CD8-positive, alpha-beta memory T cell (primary cell): ENCODE data around the gene UBE2QL1. TPM values are rescaled to one million over a fixed set of nuclear protein-coding genes. Genes with fewer than 3 reads are reported as not detected.

ENCODE experiments used
- CTCF ChIA-PET: fragments of 350-600 bp; sonication (Branson Sonifier 250); formaldehyde crosslinking; loops from one replicate; lab custom pipeline; 2021; ENCODE audit warnings: antibody characterized with exemption; lab: Charles Lee
- POLR2A ChIA-PET: fragments of 350-600 bp; sonication (Branson Sonifier 250); formaldehyde crosslinking; loops from one replicate; lab custom pipeline; 2021; ENCODE audit warnings: antibody characterized with exemption; lab: Charles Lee
- DNase-seq, 5 donors: peaks; one replicate each; pipeline versions ENCODE4 v3.0.0 to v3.0.0-alpha.2; 2020 to 2022; ENCODE audit warnings: mixed read lengths in 1 of 5
- H3K27ac ChIP-seq: one replicate; pipeline ENCODE4 v1.7.0; 2013; ENCODE audit warnings: low read depth, mild to moderate bottlenecking, low read length, moderate library complexity
- H3K27me3 ChIP-seq: 2 replicates; pipeline ENCODE4 v1.7.0; 2013; ENCODE audit warnings: low read length, mild to moderate bottlenecking; ENCODE audit not compliant: insufficient read depth, poor library complexity, severe bottlenecking
- H3K36me3 ChIP-seq: 2 replicates; pipeline ENCODE4 v1.7.0; 2013; ENCODE audit warnings: mild to moderate bottlenecking, low read length, moderate library complexity; ENCODE audit not compliant: insufficient read depth
- H3K4me1 ChIP-seq: 2 replicates; pipeline ENCODE4 v1.7.0; 2013; ENCODE audit warnings: mild to moderate bottlenecking, low read length, moderate library complexity; ENCODE audit not compliant: insufficient read depth
- H3K4me3 ChIP-seq: 2 replicates; pipeline ENCODE4 v1.7.0; 2013; ENCODE audit warnings: mild to moderate bottlenecking, low read length
- H3K9me3 ChIP-seq: 2 replicates; pipeline ENCODE4 v1.7.0; 2013; ENCODE audit warnings: mild to moderate bottlenecking, low read length
- H3K27ac Mint-ChIP-seq, 8 donors: one replicate each; pipeline ENCODE4 v1.8.0; 2020 to 2021; ENCODE audit warnings: mixed read lengths in 8 of 8, mild to moderate bottlenecking in 6 of 8, inconsistent platforms in 3 of 8, moderate library complexity in 3 of 8
- H3K27me3 Mint-ChIP-seq, 2 donors: one replicate each; pipeline ENCODE4 v1.8.0; 2020 to 2021; ENCODE audit warnings: mixed read lengths in 2 of 2, mild to moderate bottlenecking in 1 of 2, moderate library complexity in 1 of 2
- H3K36me3 Mint-ChIP-seq, 3 donors: one replicate each; pipeline ENCODE4 v1.8.0; 2020 to 2021; ENCODE audit warnings: mixed read lengths in 3 of 3, inconsistent platforms in 1 of 3, mild to moderate bottlenecking in 1 of 3
- H3K4me1 Mint-ChIP-seq, 3 donors: one replicate each; pipeline ENCODE4 v1.8.0; 2020 to 2021; ENCODE audit warnings: mixed read lengths in 3 of 3, inconsistent platforms in 1 of 3, mild to moderate bottlenecking in 1 of 3
- H3K4me3 Mint-ChIP-seq, 7 donors: one replicate each; pipeline ENCODE4 v1.8.0; 2020 to 2021; ENCODE audit warnings: mixed read lengths in 7 of 7, mild to moderate bottlenecking in 6 of 7, moderate library complexity in 4 of 7, inconsistent platforms in 2 of 7
- H3K9me3 Mint-ChIP-seq, 5 donors: one replicate each; pipeline ENCODE4 v1.8.0; 2020 to 2022; ENCODE audit warnings: mixed read lengths in 5 of 5, mild to moderate bottlenecking in 3 of 5, moderate library complexity in 2 of 5, inconsistent platforms in 1 of 5
- polyA plus RNA-seq: library from polyadenylated mRNA; unstranded; fragments of 300-500 nt; fragmentation: Illumina TruSeq; gene quantifications from one replicate; pipeline ENCODE4 v1.2.3, GENCODE V29; 2021
- total RNA-seq, 2 experiments: library from RNA; stranded (reverse); gene quantifications; one replicate each; pipeline ENCODE4 v1.2.3, GENCODE V29; 2021

The UBE2QL1 gene
- total and polyA plus RNA-seq, 3 experiments from 2014 or later: not detected

DNA sequence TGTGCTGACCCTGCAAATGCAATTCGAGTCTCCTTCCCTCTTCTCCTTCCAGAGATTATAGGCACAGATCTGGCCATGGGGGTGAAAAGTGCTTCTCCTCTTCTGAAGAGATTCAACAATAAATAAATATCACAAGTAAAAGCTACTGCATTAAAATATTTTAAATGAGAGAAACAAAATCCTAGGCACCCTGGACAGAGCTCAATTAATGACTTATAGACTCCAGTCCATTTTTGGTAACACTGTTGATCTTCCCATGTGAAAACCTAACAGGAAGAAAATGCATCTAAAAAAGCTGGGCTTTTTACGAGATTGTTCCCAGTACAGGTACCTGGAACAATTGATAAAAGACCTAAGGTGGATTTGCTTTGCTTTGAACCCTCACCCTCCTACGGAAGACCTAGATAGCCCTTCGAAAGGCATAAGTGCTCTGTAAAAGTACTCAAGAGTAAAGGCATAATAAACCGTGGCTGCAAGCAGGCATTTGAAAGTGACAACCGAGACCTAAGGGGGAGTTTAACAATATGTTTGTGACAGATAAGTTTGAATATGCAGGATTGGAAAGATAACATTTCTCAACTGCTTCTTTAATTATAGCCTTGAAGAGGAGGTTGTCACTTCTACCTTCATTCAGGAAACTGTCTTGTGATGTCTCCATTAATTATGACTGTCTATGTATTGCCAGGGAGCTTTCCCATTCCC, 41.0 kb upstream of the UBE2QL1 start:
- Mint-ChIP-seq H3K27me3 (peaks cover 19 to 39% of the 10 kb centered on the region in 2 donors), H3K9me3 (peaks cover 0 to 2% (median 0%) of the 10 kb centered on the region in 5 donors), H3K4me3 (no peak overlapping the region), H3K4me1 (no peaks in the 10 kb centered on the region), H3K27ac (peak overlapping the region in 1 of 8 donors; percentile 14), H3K36me3 (peaks cover 0 to 3% (median 0%) of the 10 kb centered on the region in 3 donors)
- no peaks in the 10 kb centered on the region for H3K9me3 ChIP-seq
- no peaks in the 10 kb centered on the region for H3K4me1 ChIP-seq
- DNase-seq: no peak
- CTCF ChIA-PET: no interaction called here
- POLR2A ChIA-PET: no interaction called here
- H3K36me3 ChIP-seq: no peaks in the 10 kb centered on the region
- H3K27ac ChIP-seq: no peak overlapping the region
- H3K27me3 ChIP-seq: no peaks in the 10 kb centered on the region
- no peak overlapping the region for H3K4me3 ChIP-seq

DNA sequence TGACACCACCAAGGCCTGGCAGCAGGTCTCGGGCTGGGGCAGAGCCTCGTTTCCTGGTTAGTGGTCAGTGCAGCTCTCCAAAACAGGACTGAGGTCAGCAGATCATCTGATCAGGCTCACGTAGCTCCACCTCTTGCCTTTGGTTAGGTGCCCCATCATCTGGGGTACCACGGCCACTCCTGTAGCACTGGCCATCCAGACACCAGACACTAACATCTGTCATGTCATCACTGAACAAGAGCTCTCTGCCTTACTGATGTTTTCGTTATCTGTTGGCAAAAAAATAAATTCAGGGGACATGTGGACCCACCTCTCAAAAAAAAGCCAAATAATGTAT, 40.4 kb upstream of the UBE2QL1 start:
- H3K27me3 Mint-ChIP-seq: peaks cover 19 to 34% of the 10 kb centered on the region in 2 donors
- POLR2A ChIA-PET: no interaction called here
- DNase-seq: no peak

DNA sequence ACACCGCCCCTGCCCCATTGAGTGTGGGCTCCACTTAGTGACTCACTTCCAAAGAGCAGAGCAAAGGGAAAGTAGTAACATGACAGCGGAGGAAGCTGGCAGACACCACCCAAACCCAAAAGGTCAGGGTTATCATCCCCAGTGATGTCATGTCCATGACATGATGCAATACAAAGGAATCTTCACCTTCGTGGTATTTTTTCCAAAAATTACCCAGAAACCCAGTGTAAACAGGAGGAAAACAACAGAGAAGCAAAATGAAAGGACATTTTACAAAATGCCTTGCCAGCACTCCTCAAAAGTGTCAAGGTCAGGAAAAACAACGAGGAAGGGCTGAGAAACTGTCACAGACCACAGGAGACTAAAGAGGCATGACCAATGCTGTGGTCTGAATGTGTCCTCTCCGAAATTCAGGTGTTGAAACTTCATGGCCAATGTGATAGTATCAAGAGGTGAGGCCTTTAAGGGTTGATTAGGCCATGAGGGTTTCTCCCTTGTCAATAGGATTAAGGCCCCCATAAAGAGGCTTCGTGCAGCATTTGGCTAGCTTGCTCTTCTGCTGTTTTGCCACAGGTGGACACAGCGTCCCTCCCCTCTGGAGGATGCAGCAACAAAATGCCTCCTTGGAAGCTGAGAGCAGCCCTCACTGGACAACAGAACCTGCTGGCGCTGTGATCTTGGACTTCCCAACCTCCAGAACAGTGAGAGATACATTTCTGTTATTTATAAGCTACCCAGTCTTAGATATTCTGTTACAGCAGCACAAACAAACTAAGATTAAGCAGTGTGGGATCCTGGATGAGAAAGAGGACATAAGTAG, 39.8 kb upstream of the UBE2QL1 start:
- CTCF ChIA-PET: no interaction called here
- no peaks in the 10 kb centered on the region for H3K4me1 Mint-ChIP-seq
- no peaks in the 10 kb centered on the region for H3K4me1 ChIP-seq
- no peak for DNase-seq
- H3K9me3 Mint-ChIP-seq: peaks cover 0 to 2% (median 0%) of the 10 kb centered on the region in 5 donors
- peaks cover 19 to 28% of the 10 kb centered on the region in 2 donors for H3K27me3 Mint-ChIP-seq
- no peak overlapping the region for H3K27ac ChIP-seq
- H3K9me3 ChIP-seq: no peaks in the 10 kb centered on the region
- no peak overlapping the region for H3K4me3 ChIP-seq
- no peaks in the 10 kb centered on the region for H3K36me3 ChIP-seq
- POLR2A ChIA-PET: no interaction called here
- H3K4me3 Mint-ChIP-seq: no peak overlapping the region
- H3K36me3 Mint-ChIP-seq: peaks cover 0 to 3% (median 0%) of the 10 kb centered on the region in 3 donors
- no peaks in the 10 kb centered on the region for H3K27me3 ChIP-seq
- H3K27ac Mint-ChIP-seq: no peak overlapping the region

More for the DNA sequence above, 40.4 kb upstream of the UBE2QL1 start:
- Histone ChIP-seq H3K36me3 (no peaks in the 10 kb centered on the region), H3K4me3 (no peak overlapping the region), H3K27me3 (no peaks in the 10 kb centered on the region), H3K4me1 (no peaks in the 10 kb centered on the region), H3K9me3 (no peaks in the 10 kb centered on the region), H3K27ac (no peak overlapping the region)
- Mint-ChIP-seq H3K9me3 (peaks cover 0 to 2% (median 0%) of the 10 kb centered on the region in 5 donors), H3K4me3 (no peak overlapping the region), H3K4me1 (no peaks in the 10 kb centered on the region), H3K36me3 (peaks cover 0 to 3% (median 0%) of the 10 kb centered on the region in 3 donors), H3K27ac (peak overlapping the region in 1 of 8 donors; percentile 14)
- CTCF ChIA-PET: no interaction called here

DNA sequence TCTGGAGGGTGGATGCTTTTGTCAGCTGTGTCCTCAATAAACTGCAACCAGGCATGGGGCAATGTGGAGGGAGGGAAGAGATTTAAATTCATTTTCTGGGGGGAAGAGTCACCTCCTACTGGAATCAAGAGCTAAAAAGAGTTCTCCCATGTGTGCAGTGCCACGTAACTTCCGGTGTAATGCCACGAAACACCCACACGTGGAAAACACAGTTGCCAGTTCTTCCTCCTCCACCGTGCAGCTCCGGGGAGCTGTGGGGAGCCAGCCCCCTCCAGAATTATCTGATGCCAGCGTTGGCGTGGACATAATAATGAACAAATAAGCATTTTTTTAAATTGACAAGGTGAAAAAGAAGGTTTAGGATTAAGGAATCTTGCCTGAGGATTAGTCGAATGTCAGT, 38.2 kb upstream of the UBE2QL1 start:
- ChIA-PET CTCF (no interaction called here), POLR2A (no interaction called here)
- Mint-ChIP-seq H3K4me1 (no peaks in the 10 kb centered on the region), H3K27ac (peak overlapping the region in 1 of 8 donors; percentile 24), H3K36me3 (peaks cover 0 to 3% (median 0%) of the 10 kb centered on the region in 3 donors), H3K4me3 (no peak overlapping the region), H3K9me3 (peaks cover 0 to 2% (median 0%) of the 10 kb centered on the region in 5 donors), H3K27me3 (peaks cover 16 to 25% of the 10 kb centered on the region in 2 donors)
- no peaks in the 10 kb centered on the region for H3K27me3 ChIP-seq
- H3K9me3 ChIP-seq: no peaks in the 10 kb centered on the region
- no peak for DNase-seq
- no peaks in the 10 kb centered on the region for H3K36me3 ChIP-seq
- H3K4me3 ChIP-seq: no peak overlapping the region
- no peaks in the 10 kb centered on the region for H3K4me1 ChIP-seq
- H3K27ac ChIP-seq: no peak overlapping the region

DNA sequence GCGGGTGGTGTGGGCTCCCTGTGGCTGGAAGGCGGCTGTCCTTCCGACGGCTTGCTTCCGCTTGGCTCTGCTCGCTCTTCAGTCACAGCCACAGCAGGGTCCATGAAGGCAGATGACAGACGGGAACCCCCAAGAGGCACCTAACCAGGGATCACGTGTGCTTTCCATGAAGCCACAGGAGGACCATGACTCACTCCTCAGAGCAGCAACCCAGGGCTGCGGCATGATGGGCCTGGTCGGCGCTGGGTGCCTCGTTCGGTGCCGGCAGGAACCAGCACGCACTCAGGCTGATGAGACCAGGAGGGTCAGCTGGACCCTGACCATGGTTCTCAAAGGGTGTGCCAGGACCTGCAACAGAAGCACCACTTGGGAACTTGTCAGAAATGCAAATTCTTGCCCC, 37.5 kb upstream of the UBE2QL1 start:
- H3K4me3 Mint-ChIP-seq: no peak overlapping the region
- no peak for DNase-seq
- no peaks in the 10 kb centered on the region for H3K4me1 ChIP-seq
- no peaks in the 10 kb centered on the region for H3K27me3 ChIP-seq
- POLR2A ChIA-PET: no interaction called here
- H3K27ac ChIP-seq: no peak overlapping the region
- no peaks in the 10 kb centered on the region for H3K9me3 ChIP-seq
- peaks cover 16 to 21% of the 10 kb centered on the region in 2 donors for H3K27me3 Mint-ChIP-seq
- H3K36me3 Mint-ChIP-seq: peaks cover 0 to 3% (median 0%) of the 10 kb centered on the region in 3 donors
- CTCF ChIA-PET: no interaction called here
- H3K4me1 Mint-ChIP-seq: no peaks in the 10 kb centered on the region
- no peaks in the 10 kb centered on the region for H3K36me3 ChIP-seq
- H3K27ac Mint-ChIP-seq: no peak overlapping the region
- H3K4me3 ChIP-seq: no peak overlapping the region
- peaks cover 0 to 2% (median 0%) of the 10 kb centered on the region in 5 donors for H3K9me3 Mint-ChIP-seq

DNA sequence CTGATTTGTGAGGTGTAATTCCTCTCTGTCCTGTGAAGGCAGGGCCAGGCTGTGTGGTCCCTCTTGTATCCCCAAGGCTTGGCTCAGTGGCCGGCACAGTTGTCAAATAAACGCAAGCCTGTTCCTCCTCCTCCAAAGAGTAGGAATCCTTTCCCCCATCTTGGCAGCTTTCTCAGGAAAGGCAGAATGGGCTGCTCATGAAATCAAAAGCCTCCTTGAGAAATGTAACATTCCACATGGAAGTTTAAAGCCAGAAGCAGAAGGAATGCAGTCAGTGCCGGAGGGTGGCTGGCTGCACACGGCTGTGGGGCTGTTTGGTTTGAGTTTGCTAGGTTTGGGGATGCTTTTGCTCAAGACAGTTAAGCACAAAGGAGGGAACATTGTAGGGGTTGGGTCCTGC, 35.8 kb upstream of the UBE2QL1 start:
- Mint-ChIP-seq H3K4me3 (no peak overlapping the region), H3K36me3 (peaks cover 0 to 3% (median 0%) of the 10 kb centered on the region in 3 donors), H3K27me3 (peaks cover 6 to 7% of the 10 kb centered on the region in 2 donors), H3K4me1 (no peaks in the 10 kb centered on the region), H3K27ac (no peak overlapping the region), H3K9me3 (peaks cover 0 to 2% (median 0%) of the 10 kb centered on the region in 5 donors)
- no peak for DNase-seq
- H3K4me1 ChIP-seq: no peaks in the 10 kb centered on the region
- H3K9me3 ChIP-seq: no peaks in the 10 kb centered on the region
- no peaks in the 10 kb centered on the region for H3K36me3 ChIP-seq
- no peak overlapping the region for H3K27ac ChIP-seq
- H3K4me3 ChIP-seq: no peak overlapping the region
- ChIA-PET CTCF (no interaction called here), POLR2A (no interaction called here)
- H3K27me3 ChIP-seq: no peaks in the 10 kb centered on the region

DNA sequence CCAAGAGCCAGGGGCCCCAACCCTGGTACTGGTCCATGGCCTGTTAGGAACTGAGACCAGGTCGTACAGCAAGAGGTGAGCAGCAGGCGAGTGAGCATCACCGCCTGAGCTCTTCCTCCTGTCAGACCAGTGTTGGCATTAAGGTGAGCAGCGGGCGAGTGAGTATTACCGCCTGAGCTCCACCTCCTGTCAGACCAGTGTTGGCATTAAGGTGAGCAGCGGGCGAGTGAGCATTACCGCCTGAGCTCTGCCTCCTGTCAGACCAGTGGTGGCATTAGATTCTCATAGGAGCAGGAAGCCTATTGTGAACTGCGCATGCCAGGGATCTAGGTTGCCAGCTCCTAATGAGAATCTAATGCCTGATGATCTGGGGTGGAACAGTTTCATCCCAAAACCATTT, 31.0 kb upstream of the UBE2QL1 start:
- H3K4me3 Mint-ChIP-seq: no peak overlapping the region
- H3K36me3 Mint-ChIP-seq: no peaks in the 10 kb centered on the region
- POLR2A ChIA-PET: no interaction called here
- H3K9me3 ChIP-seq: no peaks in the 10 kb centered on the region
- H3K4me1 Mint-ChIP-seq: no peaks in the 10 kb centered on the region
- DNase-seq: no peak
- CTCF ChIA-PET: no interaction called here
- H3K27ac Mint-ChIP-seq: no peak overlapping the region
- no peaks in the 10 kb centered on the region for H3K9me3 Mint-ChIP-seq
- H3K27me3 Mint-ChIP-seq: peaks cover 3 to 19% of the 10 kb centered on the region in 2 donors
- no peaks in the 10 kb centered on the region for H3K4me1 ChIP-seq
- H3K27me3 ChIP-seq: no peaks in the 10 kb centered on the region
- no peak overlapping the region for H3K27ac ChIP-seq
- no peaks in the 10 kb centered on the region for H3K36me3 ChIP-seq
- H3K4me3 ChIP-seq: no peak overlapping the region

DNA sequence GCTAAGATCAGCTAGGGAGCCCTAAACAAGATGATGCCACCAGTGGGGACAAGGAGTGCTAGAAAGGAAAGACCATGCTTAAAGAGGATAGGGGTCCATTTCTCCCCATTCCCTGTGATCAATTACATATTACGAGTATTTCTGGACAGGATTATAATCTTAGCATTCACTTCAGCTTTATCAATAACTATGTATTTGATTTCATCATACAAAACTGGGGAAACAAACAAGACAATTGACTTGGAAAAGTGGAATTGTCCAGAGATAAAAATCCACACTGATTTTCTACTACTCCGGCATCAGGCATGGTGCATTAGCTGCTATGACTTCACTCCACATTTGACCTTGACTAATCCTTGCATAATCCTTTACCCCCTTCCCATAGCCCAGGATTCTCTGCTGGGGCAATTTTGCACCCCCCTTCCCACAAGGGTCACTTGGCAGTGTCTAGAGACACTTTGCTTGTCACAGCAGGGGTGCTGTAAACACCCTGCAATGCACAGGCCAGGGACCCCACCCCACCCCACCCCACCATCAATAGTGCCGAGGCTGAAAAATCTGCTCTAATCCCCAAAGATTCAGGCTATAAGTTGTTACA, 29.9 kb upstream of the UBE2QL1 start:
- no peaks in the 10 kb centered on the region for H3K9me3 ChIP-seq
- H3K36me3 ChIP-seq: no peaks in the 10 kb centered on the region
- no peak overlapping the region for H3K27ac ChIP-seq
- no peaks in the 10 kb centered on the region for H3K9me3 Mint-ChIP-seq
- ChIA-PET CTCF (no interaction called here), POLR2A (no interaction called here)
- H3K36me3 Mint-ChIP-seq: no peaks in the 10 kb centered on the region
- no peak overlapping the region for H3K27ac Mint-ChIP-seq
- DNase-seq: no peak
- H3K27me3 ChIP-seq: no peaks in the 10 kb centered on the region
- no peak overlapping the region for H3K4me3 Mint-ChIP-seq
- no peaks in the 10 kb centered on the region for H3K4me1 Mint-ChIP-seq
- H3K27me3 Mint-ChIP-seq: peaks cover 2 to 19% of the 10 kb centered on the region in 2 donors
- no peak overlapping the region for H3K4me3 ChIP-seq
- H3K4me1 ChIP-seq: no peaks in the 10 kb centered on the region
